Fibroblast of the aortic adventitia (primary cell): ENCODE results near the gene ECE1. TPM values are rescaled to one million over a fixed set of nuclear protein-coding genes. Genes with fewer than 3 reads are reported as not detected.
"Not testable (repeated sequence)": the region's sequence is repeated elsewhere in the genome, so short reads cannot be mapped to it uniquely, and the experiment has no call there.

Experiments used
- DNase-seq: peaks from one replicate; pipeline ENCODE4 v3.0.0-alpha.2; 2010; ENCODE audit warnings: low read depth
- H3K4me3 ChIP-seq: 2 replicates; pipeline ENCODE4 v1.5.1; 2011; ENCODE audit warnings: low read depth, mild to moderate bottlenecking, control low read depth, low read length, moderate library complexity
- total RNA-seq: library from RNA; depleted of rRNA; stranded (reverse); fragments of >200 nt; gene quantifications from 2 replicates; pipeline ENCODE4 v1.2.3, GENCODE V29; 2012; ENCODE audit warnings: low replicate concordance
- TF ChIP-seq, protein P1 (sequence below): IDR thresholded peaks from 2 replicates; pipeline ENCODE4 v1.5.1; 2011; ENCODE audit warnings: mild to moderate bottlenecking, low read length, control low read depth, inconsistent platforms; ENCODE audit not compliant: insufficient read depth

ECE1 gene
- total RNA-seq, 1 donor, result 90.4 TPM

DNA sequence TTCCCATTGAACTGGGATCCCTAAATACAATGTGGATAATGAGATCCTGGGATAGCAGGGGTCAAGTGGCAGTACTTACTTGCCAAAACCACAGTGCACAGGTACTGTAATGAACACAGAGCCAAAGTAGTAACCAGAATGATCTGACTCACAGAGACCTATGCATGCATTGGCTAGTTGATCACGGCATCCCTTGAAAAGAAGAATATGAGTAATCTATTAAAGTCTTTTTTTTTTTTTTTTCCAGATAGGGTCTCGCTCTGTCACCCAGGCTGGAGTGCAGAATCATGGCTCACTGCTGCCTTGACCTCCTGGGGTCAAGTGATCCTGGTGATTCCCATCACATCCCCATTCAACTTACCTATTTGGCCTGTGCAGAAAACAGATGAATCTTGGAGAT lies 84.1 kb downstream of the ECE1 start:
- peak; percentile 25 for DNase-seq
- no peak overlapping the region for H3K4me3 ChIP-seq
- TF ChIP-seq, protein P1, sequence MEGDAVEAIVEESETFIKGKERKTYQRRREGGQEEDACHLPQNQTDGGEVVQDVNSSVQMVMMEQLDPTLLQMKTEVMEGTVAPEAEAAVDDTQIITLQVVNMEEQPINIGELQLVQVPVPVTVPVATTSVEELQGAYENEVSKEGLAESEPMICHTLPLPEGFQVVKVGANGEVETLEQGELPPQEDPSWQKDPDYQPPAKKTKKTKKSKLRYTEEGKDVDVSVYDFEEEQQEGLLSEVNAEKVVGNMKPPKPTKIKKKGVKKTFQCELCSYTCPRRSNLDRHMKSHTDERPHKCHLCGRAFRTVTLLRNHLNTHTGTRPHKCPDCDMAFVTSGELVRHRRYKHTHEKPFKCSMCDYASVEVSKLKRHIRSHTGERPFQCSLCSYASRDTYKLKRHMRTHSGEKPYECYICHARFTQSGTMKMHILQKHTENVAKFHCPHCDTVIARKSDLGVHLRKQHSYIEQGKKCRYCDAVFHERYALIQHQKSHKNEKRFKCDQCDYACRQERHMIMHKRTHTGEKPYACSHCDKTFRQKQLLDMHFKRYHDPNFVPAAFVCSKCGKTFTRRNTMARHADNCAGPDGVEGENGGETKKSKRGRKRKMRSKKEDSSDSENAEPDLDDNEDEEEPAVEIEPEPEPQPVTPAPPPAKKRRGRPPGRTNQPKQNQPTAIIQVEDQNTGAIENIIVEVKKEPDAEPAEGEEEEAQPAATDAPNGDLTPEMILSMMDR, result no peak

DNA sequence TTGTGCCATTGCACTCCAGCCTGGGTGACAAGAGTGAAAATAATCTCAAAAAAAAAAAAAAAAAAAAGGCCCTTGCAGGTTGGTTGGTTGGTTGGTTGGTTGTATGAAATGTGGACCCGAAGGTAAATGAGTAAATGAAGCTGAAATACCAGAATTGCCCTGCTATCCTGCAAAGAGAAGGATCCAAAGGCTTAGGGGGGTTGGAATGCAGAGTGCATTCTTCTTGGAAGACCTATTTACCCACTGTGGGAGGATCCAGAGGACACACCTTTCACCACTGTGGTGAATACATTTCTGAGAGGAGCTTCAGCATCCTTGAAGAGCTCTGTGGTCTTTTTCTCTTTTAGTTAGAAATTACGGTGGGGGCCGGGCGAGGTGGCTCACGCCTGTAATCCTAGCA lies 84.8 kb downstream of the ECE1 start:
- H3K4me3 ChIP-seq, result no peak overlapping the region
- TF ChIP-seq, protein P1, result no peak
- DNase-seq, result no peak

DNA sequence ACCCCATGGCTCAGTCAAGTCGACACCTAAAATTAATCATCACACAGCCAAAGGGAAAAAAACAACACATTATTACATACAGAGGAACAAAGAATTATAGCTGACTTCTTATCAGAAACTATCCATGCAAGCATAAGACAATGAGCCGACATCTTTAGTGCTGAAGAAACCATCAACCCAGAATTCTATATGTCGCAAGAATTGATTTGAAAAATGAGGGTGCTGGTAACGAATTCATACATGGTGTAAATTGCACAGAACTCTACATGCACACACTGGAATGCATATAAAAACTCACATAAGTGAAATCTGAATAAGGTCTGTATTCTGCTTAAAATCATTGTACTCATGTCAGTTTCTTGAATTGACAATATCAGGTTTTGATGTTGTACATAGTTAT lies 88.6 kb downstream of the ECE1 start:
- TF ChIP-seq, protein P1, result no peak
- DNase-seq, result no peak
- H3K4me3 ChIP-seq, result no peak overlapping the region

DNA sequence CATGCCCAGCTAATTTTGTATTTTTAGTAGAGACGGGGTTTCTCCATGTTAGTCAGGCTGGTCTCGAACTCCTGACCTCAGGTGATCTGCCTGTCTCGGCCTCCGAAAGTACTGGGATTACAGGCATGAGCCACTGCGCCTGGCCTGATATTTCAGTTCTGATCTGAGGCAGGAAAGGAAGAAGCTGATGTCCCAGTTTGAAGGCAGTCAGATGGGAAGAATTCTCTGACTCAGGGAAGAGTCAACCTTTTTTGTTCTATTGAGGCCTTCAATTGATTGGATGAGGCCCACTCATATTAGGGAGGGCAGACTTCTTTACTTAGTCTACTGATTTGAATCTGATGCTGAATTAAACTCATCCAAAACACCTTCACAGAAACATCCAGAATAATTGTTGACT lies 89.0 kb downstream of the ECE1 start:
- DNase-seq, H3K4me3 ChIP-seq: not testable (repeated sequence)

GRCh38 chr1:21200767-21201166 lies 89.5 kb downstream of the ECE1 start:
- peak; percentile 39 for DNase-seq
- TF ChIP-seq, protein P1, result no peak
- no peak overlapping the region for H3K4me3 ChIP-seq

DNA sequence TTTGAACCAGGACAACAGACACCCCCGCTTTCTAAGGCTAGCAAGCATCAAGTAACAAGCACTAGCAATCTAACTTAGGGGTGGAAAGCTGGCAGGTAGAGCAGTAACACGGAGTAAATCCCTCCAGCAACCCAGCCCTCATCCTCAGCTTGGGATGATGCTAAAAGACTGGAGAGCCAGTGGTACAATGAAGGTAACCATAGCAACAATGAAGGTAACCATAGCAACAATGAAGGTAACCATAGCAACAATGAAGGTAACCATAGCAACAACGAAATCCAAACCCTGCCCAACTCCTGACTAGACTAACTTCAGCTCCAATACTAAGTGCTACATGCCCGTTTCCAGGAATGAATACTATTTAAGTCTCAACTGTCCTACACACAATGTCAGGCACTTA lies 91.3 kb downstream of the ECE1 start:
- DNase-seq, result no peak
- no peak overlapping the region for H3K4me3 ChIP-seq
- TF ChIP-seq, protein P1, result no peak

DNA sequence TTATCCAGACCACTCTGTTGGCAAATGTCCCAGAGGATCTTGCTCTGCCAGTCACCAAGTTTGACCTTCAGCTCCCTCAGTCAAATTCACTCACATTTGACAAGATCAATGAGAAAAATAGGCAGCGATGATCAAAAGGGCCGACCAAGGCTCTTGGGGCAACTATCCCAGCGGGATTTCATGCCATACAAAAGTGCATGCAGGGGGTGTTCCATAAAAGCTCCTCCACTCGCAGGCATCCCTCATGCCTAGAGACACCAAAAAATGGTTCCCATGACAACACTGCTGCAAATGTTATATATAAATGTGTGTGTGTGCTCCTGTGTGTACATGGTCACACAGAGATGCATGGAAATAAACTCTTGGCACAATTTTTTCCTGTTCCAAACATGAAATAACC lies 97.4 kb downstream of the ECE1 start:
- H3K4me3 ChIP-seq, result no peak overlapping the region
- TF ChIP-seq, protein P1, result no peak
- DNase-seq, result no peak
